WTC11 (cell line): ENCODE data around the gene FNBP1L.

ENCODE experiments used
- SP1 ChIP-seq: sonication (generic); formaldehyde crosslinking; conservative IDR thresholded peaks from 2 replicates; pipeline ENCODE4 v1.8.1; 2022; ENCODE audit warnings: missing genetic modification reagents
- TF ChIP-seq, protein P1 (sequence below): fragments of 200-600 bp; IDR thresholded peaks from 2 replicates; pipeline ENCODE4 v1.8.0; 2022; ENCODE audit warnings: antibody characterized with exemption
- TF ChIP-seq, protein P2 (sequence below): sonication (generic); formaldehyde crosslinking; conservative IDR thresholded peaks from 2 replicates; pipeline ENCODE4 v1.8.1; 2022; ENCODE audit warnings: mild to moderate bottlenecking, missing genetic modification reagents

DNA sequence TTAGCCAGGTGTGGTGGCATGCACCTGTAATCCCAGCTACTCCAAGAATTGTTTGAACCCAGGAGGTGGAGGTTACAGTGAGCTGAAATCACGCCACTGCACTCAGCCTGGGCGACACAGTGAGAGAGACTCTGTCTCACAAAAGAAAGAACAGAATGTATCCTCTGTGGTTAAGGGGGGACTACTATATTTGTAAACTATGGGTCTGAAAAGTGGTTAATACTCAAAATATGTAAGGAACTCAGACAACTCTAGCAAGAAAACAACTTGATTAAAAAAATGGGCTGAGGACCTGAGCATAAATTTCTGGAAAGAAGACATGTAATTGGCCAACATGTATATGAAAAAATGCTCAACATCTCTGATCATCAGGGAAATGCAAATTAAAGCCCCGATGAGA is 11.2 kb downstream of the FNBP1L start:
- TF ChIP-seq, protein P1, sequence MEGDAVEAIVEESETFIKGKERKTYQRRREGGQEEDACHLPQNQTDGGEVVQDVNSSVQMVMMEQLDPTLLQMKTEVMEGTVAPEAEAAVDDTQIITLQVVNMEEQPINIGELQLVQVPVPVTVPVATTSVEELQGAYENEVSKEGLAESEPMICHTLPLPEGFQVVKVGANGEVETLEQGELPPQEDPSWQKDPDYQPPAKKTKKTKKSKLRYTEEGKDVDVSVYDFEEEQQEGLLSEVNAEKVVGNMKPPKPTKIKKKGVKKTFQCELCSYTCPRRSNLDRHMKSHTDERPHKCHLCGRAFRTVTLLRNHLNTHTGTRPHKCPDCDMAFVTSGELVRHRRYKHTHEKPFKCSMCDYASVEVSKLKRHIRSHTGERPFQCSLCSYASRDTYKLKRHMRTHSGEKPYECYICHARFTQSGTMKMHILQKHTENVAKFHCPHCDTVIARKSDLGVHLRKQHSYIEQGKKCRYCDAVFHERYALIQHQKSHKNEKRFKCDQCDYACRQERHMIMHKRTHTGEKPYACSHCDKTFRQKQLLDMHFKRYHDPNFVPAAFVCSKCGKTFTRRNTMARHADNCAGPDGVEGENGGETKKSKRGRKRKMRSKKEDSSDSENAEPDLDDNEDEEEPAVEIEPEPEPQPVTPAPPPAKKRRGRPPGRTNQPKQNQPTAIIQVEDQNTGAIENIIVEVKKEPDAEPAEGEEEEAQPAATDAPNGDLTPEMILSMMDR: no peak
- TF ChIP-seq, protein P2, sequence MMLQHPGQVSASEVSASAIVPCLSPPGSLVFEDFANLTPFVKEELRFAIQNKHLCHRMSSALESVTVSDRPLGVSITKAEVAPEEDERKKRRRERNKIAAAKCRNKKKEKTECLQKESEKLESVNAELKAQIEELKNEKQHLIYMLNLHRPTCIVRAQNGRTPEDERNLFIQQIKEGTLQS (CRISPR knock-in tag): no peak
- no peak for TF ChIP-seq SP1 (CRISPR knock-in tag)
